Endodermal cell (in vitro differentiated cells): Measurements from ENCODE around the gene MVB12A. TPM values are rescaled to one million over a fixed set of nuclear protein-coding genes. Genes with fewer than 3 reads are reported as not detected.

ENCODE experiments used
- DNase-seq: peaks from one replicate; pipeline ENCODE4 v3.0.0-alpha.2; 2017
- H3K27ac ChIP-seq: 2 replicates; pipeline ENCODE4 v1.5.1; 2013; ENCODE audit warnings: mild to moderate bottlenecking, low read depth, low read length, moderate library complexity
- H3K27me3 ChIP-seq: 2 replicates; pipeline ENCODE4 v1.6.1; 2013; ENCODE audit warnings: mild to moderate bottlenecking, low read length, moderate library complexity; ENCODE audit not compliant: insufficient read depth, control insufficient read depth, poor library complexity, severe bottlenecking
- H3K36me3 ChIP-seq: 2 replicates; pipeline ENCODE4 v1.7.0; 2013; ENCODE audit warnings: mild to moderate bottlenecking, low read length, moderate library complexity; ENCODE audit not compliant: control insufficient read depth, insufficient read depth
- H3K4me1 ChIP-seq: one replicate; pipeline ENCODE4 v1.7.0; 2013; ENCODE audit warnings: low read length; ENCODE audit not compliant: control insufficient read depth, insufficient read depth
- H3K4me3 ChIP-seq: 2 replicates; pipeline ENCODE4 v1.5.1; 2013; ENCODE audit warnings: mild to moderate bottlenecking, low read length, moderate library complexity
- H3K9ac ChIP-seq: 2 replicates; pipeline ENCODE4 v1.6.1; 2013; ENCODE audit warnings: mild to moderate bottlenecking, low read length, moderate library complexity; ENCODE audit not compliant: poor library complexity, severe bottlenecking; ENCODE audit errors: extremely low read depth
- H3K9me3 ChIP-seq: 2 replicates; pipeline ENCODE4 v1.6.1; 2013; ENCODE audit warnings: mild to moderate bottlenecking, low read length, moderate library complexity; ENCODE audit not compliant: control insufficient read depth
- H3K27ac Mint-ChIP-seq: 2 replicates; pipeline ENCODE4 v1.8.0; 2020; ENCODE audit warnings: mixed read lengths
- H3K27me3 Mint-ChIP-seq: 2 replicates; pipeline ENCODE4 v1.8.0; 2021; ENCODE audit warnings: mild to moderate bottlenecking, mixed read lengths; ENCODE audit not compliant: insufficient read depth
- H3K36me3 Mint-ChIP-seq: 2 replicates; pipeline ENCODE4 v1.8.0; 2020; ENCODE audit warnings: low read depth, mixed read lengths
- H3K4me1 Mint-ChIP-seq: 2 replicates; pipeline ENCODE4 v1.8.0; 2020; ENCODE audit warnings: mixed read lengths
- H3K4me3 Mint-ChIP-seq: 2 replicates; pipeline ENCODE4 v1.8.0; 2020; ENCODE audit warnings: mild to moderate bottlenecking, moderate library complexity, mixed read lengths
- H3K9me3 Mint-ChIP-seq: 2 replicates; pipeline ENCODE4 v1.8.0; 2020; ENCODE audit warnings: mild to moderate bottlenecking, mixed read lengths
- CTCF ChIP-seq: fragments of 200-600 bp; sonication (generic); conservative IDR thresholded peaks from 2 replicates; pipeline ENCODE4 v1.5.0; 2021; ENCODE audit warnings: antibody characterized with exemption, mild to moderate bottlenecking
- WGBS, 2 experiments: methylation state at CpG; one replicate each; pipeline versions ENCODE4 v1.1.5 to v1.1.7; 2013; ENCODE audit warnings: missing lambda C conversion rate in 2 of 2, mixed read lengths in 1 of 2; ENCODE audit not compliant: insufficient coverage in 1 of 2, insufficient read length in 1 of 2; 5-methylcytosine and 5-hydroxymethylcytosine counted together
- total RNA-seq, 2 donors: library from RNA; stranded (reverse); fragmentation: NEBNext Ultra II Directional in 1 of 2; extraction: Animal tissue kit (Norgen Biotek cat#: 25700) in 1 of 2; gene quantifications; 2 replicates in 1 of 2; 3 replicates in 1 of 2; pipeline ENCODE4 v1.2.1, GENCODE V29; 2021

MVB12A gene
- total RNA-seq, 2 donors from 2014 or later = 63.1 to 64.8 TPM

DNA sequence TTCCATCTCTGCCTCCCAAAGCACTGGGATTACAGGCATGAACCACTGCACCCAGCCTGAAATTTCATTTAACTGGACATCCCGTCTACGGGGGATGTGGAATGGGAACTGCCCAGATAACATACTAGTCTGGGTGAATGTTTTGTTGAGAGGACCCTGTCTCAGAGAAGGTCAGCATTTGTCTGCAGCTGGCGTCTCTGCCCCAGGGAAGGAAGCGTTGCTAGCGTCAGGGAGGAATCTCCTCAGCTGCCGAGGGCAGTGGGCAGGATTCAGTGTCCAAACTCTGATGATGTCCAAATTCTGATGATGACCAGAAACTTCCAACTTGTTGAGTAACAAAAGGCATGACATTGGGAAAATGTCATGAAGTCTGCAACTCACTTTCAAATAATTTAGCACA lies 37.8 kb downstream of the MVB12A start:
- DNase-seq = no peak
- no peak overlapping the region for H3K27ac Mint-ChIP-seq
- TF ChIP-seq CTCF = no peak
- WGBS, 2 experiments = 69 to 91% methylated on average over 6 of the region's 6 CpGs
- Histone ChIP-seq H3K9me3 (no peaks in the 10 kb centered on the region), H3K4me1 (no peaks in the 10 kb centered on the region), H3K9ac (no peak overlapping the region), H3K27ac (no peak overlapping the region), H3K27me3 (peaks cover 43% of the 10 kb centered on the region), H3K36me3 (no peaks in the 10 kb centered on the region), H3K4me3 (no peak overlapping the region)
- no peaks in the 10 kb centered on the region for H3K36me3 Mint-ChIP-seq
- peaks cover 5% of the 10 kb centered on the region for H3K4me1 Mint-ChIP-seq
- peaks cover 3% of the 10 kb centered on the region for H3K9me3 Mint-ChIP-seq
- no peak overlapping the region for H3K4me3 Mint-ChIP-seq
- peaks cover 60% of the 10 kb centered on the region for H3K27me3 Mint-ChIP-seq

- H3K9ac ChIP-seq = no peak overlapping the region
- H3K36me3 Mint-ChIP-seq = no peaks in the 10 kb centered on the region
- DNase-seq = no peak
- TF ChIP-seq CTCF = no peak
- 91 to 92% methylated on average over 2 to 3 of the region's 3 CpGs for WGBS, 2 experiments
- H3K9me3 ChIP-seq = no peaks in the 10 kb centered on the region
- H3K36me3 ChIP-seq = no peaks in the 10 kb centered on the region
- H3K4me3 ChIP-seq = no peak overlapping the region
- H3K27ac Mint-ChIP-seq = no peak overlapping the region
- peaks cover 51% of the 10 kb centered on the region for H3K27me3 Mint-ChIP-seq
- no peak overlapping the region for H3K4me3 Mint-ChIP-seq
- H3K4me1 Mint-ChIP-seq = peaks cover 3% of the 10 kb centered on the region
- no peak overlapping the region for H3K27ac ChIP-seq
- no peaks in the 10 kb centered on the region for H3K9me3 Mint-ChIP-seq
- peaks cover 38% of the 10 kb centered on the region for H3K27me3 ChIP-seq
- no peaks in the 10 kb centered on the region for H3K4me1 ChIP-seq
Measured at GRCh38 chr19:17458970-17459369, 39.1 kb downstream of the MVB12A start.

GRCh38 chr19:17460372-17461230 lies 40.8 kb downstream of the MVB12A start, which contains the start of gene NXNL1:
TSS of gene NXNL1 (minus strand) at chr19:17460926. CDS start at chr19:17460869, 57 bp downstream.
- Histone ChIP-seq H3K4me1 (no peaks in the 10 kb centered on the region), H3K36me3 (no peaks in the 10 kb centered on the region), H3K9me3 (no peaks in the 10 kb centered on the region), H3K27me3 (peaks cover 24% of the 10 kb centered on the region), H3K9ac (no peak within 1 kb of the TSS), H3K27ac (no peak within 1 kb of the TSS), H3K4me3 (no peak within 1 kb of the TSS)
- no peak within 1 kb of the TSS for H3K4me3 Mint-ChIP-seq
- H3K9me3 Mint-ChIP-seq = no peaks in the 10 kb centered on the region
- no peak for DNase-seq
- TF ChIP-seq CTCF = no peak
- 88 to 91% methylated on average over 22 to 26 of the region's 26 CpGs for WGBS, 2 experiments
- H3K27ac Mint-ChIP-seq = no peak within 1 kb of the TSS
- peaks cover 38% of the 10 kb centered on the region for H3K27me3 Mint-ChIP-seq
- no peaks in the 10 kb centered on the region for H3K36me3 Mint-ChIP-seq
- no peaks in the 10 kb centered on the region for H3K4me1 Mint-ChIP-seq
